Kidney (tissue), 14 donors: ENCODE measurements around the gene DDX50. TPM values are rescaled to one million over a fixed set of nuclear protein-coding genes. Genes with fewer than 3 reads are reported as not detected.
A peak's percentile ranks its signal among the peaks of the same experiment; 100 is the strongest.

Experiments used
- DNase-seq, 5 donors: peaks; one replicate each; pipeline ENCODE4 v3.0.0-alpha.2; 2013 to 2020
- FAIRE-seq: peaks from 2 replicates; lab custom pipeline; 2012; peaks lifted over from hg19 to GRCh38; lab: Jason Lieb, UNC
- H3K27ac ChIP-seq, 2 donors: one replicate each; pipeline ENCODE4 v1.7.0; 2013; ENCODE audit warnings: low read depth in 2 of 2, low read length in 2 of 2, inconsistent platforms in 1 of 2
- H3K27me3 ChIP-seq: one replicate; pipeline ENCODE4 v1.7.1; 2013; ENCODE audit warnings: low read length, inconsistent platforms; ENCODE audit not compliant: control insufficient read depth, insufficient read depth
- H3K36me3 ChIP-seq, 3 donors: one replicate each; pipeline versions ENCODE4 v1.7.0 to v1.7.1; 2013; ENCODE audit warnings: low read length in 3 of 3, control low read depth in 1 of 3, inconsistent platforms in 1 of 3; ENCODE audit not compliant: insufficient read depth in 3 of 3, control insufficient read depth in 2 of 3
- H3K4me1 ChIP-seq, 3 donors: one replicate each; pipeline versions ENCODE4 v1.7.0 to v1.7.1; 2013; ENCODE audit warnings: low read length in 3 of 3, inconsistent platforms in 1 of 3, low read depth in 1 of 3; ENCODE audit not compliant: control insufficient read depth in 2 of 3, insufficient read depth in 2 of 3
- H3K4me3 ChIP-seq, 3 donors: one replicate each; pipeline versions ENCODE4 v1.7.0 to v1.8.1; 2013; ENCODE audit warnings: low read length in 3 of 3, control low read depth in 1 of 3, inconsistent platforms in 1 of 3
- H3K9ac ChIP-seq, 3 donors: one replicate each; pipeline versions ENCODE4 v1.7.0 to v1.7.1; 2013; ENCODE audit warnings: low read length in 3 of 3, control low read depth in 1 of 3, inconsistent platforms in 1 of 3
- H3K9me3 ChIP-seq, 3 donors: one replicate each; pipeline versions ENCODE4 v1.7.0 to v1.7.1; 2013; ENCODE audit warnings: low read length in 3 of 3, control low read depth in 1 of 3, inconsistent platforms in 1 of 3; ENCODE audit not compliant: control insufficient read depth in 2 of 3, insufficient read depth in 1 of 3
- CTCF ChIP-seq: IDR thresholded peaks from 3 replicates; pipeline ENCODE4 v1.5.1; 2012; ENCODE audit warnings: mild to moderate bottlenecking, moderate library complexity, borderline replicate concordance; ENCODE audit not compliant: insufficient read depth; ENCODE audit errors: extremely low read depth
- intact Hi-C: fragments of 100-400 bp; cut with DNase I; formaldehyde crosslinking; loops from one replicate; pipeline ENCODE4 v1.11.1; 2022
- polyA plus RNA-seq: library from polyadenylated mRNA; stranded (reverse); fragments of 350-450 nt; fragmentation: Illumina TruSeq; extraction: RNeasy Lipid Tissue Mini Kit (QIAGEN cat#74804); gene quantifications from one replicate; pipeline ENCODE4 v1.2.3, GENCODE V29; 2014; ENCODE audit warnings: low read depth, low replicate concordance; ENCODE audit not compliant: insufficient read depth
- total RNA-seq: library from RNA; stranded (reverse); fragmentation: NEBNext Ultra II Directional; extraction: Animal tissue kit (Norgen Biotek cat#: 25700); gene quantifications from one replicate; pipeline ENCODE4 v1.2.1, GENCODE V29; 2021
- donor health status: control.
- donor health status: control.
- donor health status: control.
- donor health status: control.
- donor health status: control.
- donor health status: DM: yes; HTN: yes; CAD: no.
- donor health status: Normal renal cell carcinoma (clear cell type).

The DDX50 gene
- total and polyA plus RNA-seq, 2 donors from 2014 or later: 24.0 to 33.1 TPM

DNA sequence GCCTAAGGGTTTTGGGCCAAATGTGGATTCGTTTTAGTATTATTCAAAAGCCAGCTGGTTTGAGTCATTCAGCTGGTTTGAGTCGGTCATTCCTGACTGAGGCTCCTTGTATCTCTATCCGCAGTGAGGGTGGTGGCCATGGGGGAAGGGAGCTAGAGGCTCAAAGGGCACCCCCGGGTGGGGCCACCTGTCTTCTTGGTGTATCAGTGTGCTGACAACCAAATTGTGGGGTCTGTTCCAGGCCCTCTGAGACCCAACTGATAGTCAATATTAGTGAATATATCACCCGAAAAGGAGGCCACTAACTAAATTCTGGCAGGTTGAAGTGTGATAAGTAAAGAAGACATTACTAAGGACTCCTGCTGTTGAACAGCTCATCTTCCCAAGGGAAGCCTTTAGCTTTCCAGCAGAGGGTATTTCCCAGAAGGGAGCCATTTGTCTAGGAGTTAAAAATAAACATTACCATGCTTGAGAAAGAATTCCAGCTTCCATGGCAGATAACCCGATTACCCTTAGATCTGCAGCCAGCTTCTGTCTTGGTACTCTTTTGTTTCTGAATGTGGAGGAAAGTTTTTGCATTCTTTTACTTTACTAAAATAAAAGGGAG is 29.9 kb upstream of the DDX50 start:
- H3K9ac ChIP-seq: no peak overlapping the region
- H3K36me3 ChIP-seq: no peaks in the 10 kb centered on the region
- H3K27ac ChIP-seq: no peak overlapping the region
- H3K4me3 ChIP-seq: no peak overlapping the region
- TF ChIP-seq CTCF: no peak
- peaks cover 0 to 10% (median 2%) of the 10 kb centered on the region in 3 donors for H3K4me1 ChIP-seq
- no peaks in the 10 kb centered on the region for H3K9me3 ChIP-seq
- no peaks in the 10 kb centered on the region for H3K27me3 ChIP-seq
- intact Hi-C loops: no loop called here
- DNase-seq (peak in 3 of 5 donors; percentile 48 to 59 (median 51)), FAIRE-seq (no peak)

GRCh38 chr10:68871731-68872342 is 29.3 kb upstream of the DDX50 start:
- TF ChIP-seq CTCF: no peak
- Histone ChIP-seq H3K9ac (no peak overlapping the region), H3K27ac (no peak overlapping the region), H3K36me3 (no peaks in the 10 kb centered on the region), H3K27me3 (no peaks in the 10 kb centered on the region), H3K9me3 (no peaks in the 10 kb centered on the region), H3K4me1 (peaks cover 0 to 13% (median 2%) of the 10 kb centered on the region in 3 donors), H3K4me3 (no peak overlapping the region)
- FAIRE-seq (peak; percentile 51), DNase-seq (peak in 4 of 5 donors; percentile 53 to 96 (median 76))
- intact Hi-C loops: no loop called here

GRCh38 chr10:68876246-68877138 is 24.6 kb upstream of the DDX50 start:
- no peaks in the 10 kb centered on the region for H3K27me3 ChIP-seq
- no peaks in the 10 kb centered on the region for H3K36me3 ChIP-seq
- H3K27ac ChIP-seq: peak overlapping the region in 1 of 2 donors; percentile 43
- H3K9ac ChIP-seq: no peak overlapping the region
- no peaks in the 10 kb centered on the region for H3K9me3 ChIP-seq
- H3K4me1 ChIP-seq: peaks cover 0 to 10% (median 2%) of the 10 kb centered on the region in 3 donors
- FAIRE-seq (no peak), DNase-seq (peak in 4 of 5 donors; percentile 56 to 91 (median 78))
- TF ChIP-seq CTCF: no peak
- no peak overlapping the region for H3K4me3 ChIP-seq
- intact Hi-C loops: no loop called here
